Bronchus fibroblast of lung (primary cell): ENCODE data around the gene IGHMBP2. TPM values are rescaled to one million over a fixed set of nuclear protein-coding genes. Genes with fewer than 3 reads are reported as not detected.

Experiments used
- total RNA-seq: library from RNA; depleted of rRNA; stranded (reverse); fragments of >200 nt; gene quantifications from 2 replicates; pipeline ENCODE4 v1.2.3, GENCODE V29; 2015

Gene IGHMBP2
- total RNA-seq, result 8.4 and 8.5 TPM in 2 replicates

GRCh38 chr11:68903288-68904247, at the start of gene IGHMBP2, which contains the start of gene MRPL21:
IGHMBP2 (plus strand) TSS chr11:68903891; CDS start chr11:68903953, 62 bp downstream.
MRPL21 (minus strand) TSS chr11:68903832; CDS start chr11:68903810, 22 bp downstream.

GRCh38 chr11:68980776-68981065, 77.0 kb downstream of the IGHMBP2 start, which contains the start of gene MRGPRD:
MRGPRD (minus strand) TSS chr11:68980986; CDS start chr11:68980986, 0 bp downstream.

Other genes with a start within 250 kb of the IGHMBP2 start
- 13.1 and 17.3 TPM in 2 replicates for gene GAL, start 219.3 kb upstream of the IGHMBP2 start, total RNA-seq
- gene TESMIN, start 152.4 kb upstream of the IGHMBP2 start, total RNA-seq, result 3.4 and 4.0 TPM in 2 replicates
- gene CPT1A, start 62.0 kb upstream of the IGHMBP2 start, total RNA-seq, result 5.8 and 5.9 TPM in 2 replicates
- gene MRPL21, start 59 bp upstream of the IGHMBP2 start, total RNA-seq, result 66.4 and 69.3 TPM in 2 replicates
- not detected in 2 replicates for gene MRGPRD, start 77.1 kb downstream of the IGHMBP2 start, total RNA-seq
- 43.1 and 43.2 TPM in 2 replicates for gene MRGPRF, start 109.4 kb downstream of the IGHMBP2 start, total RNA-seq
- gene TPCN2, start 145.0 kb downstream of the IGHMBP2 start, total RNA-seq, result 5.2 and 9.1 TPM in 2 replicates